Astrocyte of the cerebellum (primary cell): ENCODE data around the gene TMEM74B.

Experiments used
- DNase-seq: peaks from one replicate; pipeline ENCODE4 v3.0.0-alpha.2; 2011; ENCODE audit warnings: low read depth
- H3K4me3 ChIP-seq: 2 replicates; pipeline ENCODE4 v1.5.1; 2011; ENCODE audit warnings: mild to moderate bottlenecking, low read depth, low read length, moderate library complexity
- CTCF ChIP-seq: IDR thresholded peaks from 2 replicates; pipeline ENCODE4 v1.5.1; 2012; ENCODE audit warnings: low read length, low read depth, moderate library complexity, mild to moderate bottlenecking; ENCODE audit errors: missing control alignments
- in situ Hi-C: cut with HindIII; loops from 2 replicates; pipeline ENCODE4 v1.10.0; 2017; ENCODE audit warnings: low sequenced_read_pairs

TMEM74B gene

GRCh38 chr20:1204113-1204512, 19.3 kb upstream of the TMEM74B start:
- no peak for TF ChIP-seq CTCF
- H3K4me3 ChIP-seq = no peak overlapping the region
- in situ Hi-C loops = no loop called here
- no peak for DNase-seq

- in situ Hi-C loops = no loop called here
- TF ChIP-seq CTCF = no peak
- H3K4me3 ChIP-seq = no peak overlapping the region
- no peak for DNase-seq
Measured at GRCh38 chr20:1203630-1204029, 18.8 kb upstream of the TMEM74B start.

GRCh38 chr20:1202762-1203504, 18.2 kb upstream of the TMEM74B start, which contains the start of gene C20orf202:
TSS of gene C20orf202 (plus strand) at chr20:1203454. CDS start at chr20:1203586, 132 bp downstream.
- TF ChIP-seq CTCF = no peak
- in situ Hi-C loops = no loop called here
- DNase-seq = no peak
- H3K4me3 ChIP-seq = no peak within 1 kb of the TSS

GRCh38 chr20:1199964-1200363, 15.2 kb upstream of the TMEM74B start:
- DNase-seq = no peak
- no peak overlapping the region for H3K4me3 ChIP-seq
- in situ Hi-C loops = no loop called here
- TF ChIP-seq CTCF = no peak

GRCh38 chr20:1199212-1199873, 14.6 kb upstream of the TMEM74B start:
- in situ Hi-C loops = no loop called here
- TF ChIP-seq CTCF = no peak

GRCh38 chr20:1198751-1199150, 14.0 kb upstream of the TMEM74B start:
- no peak for TF ChIP-seq CTCF
- in situ Hi-C loops = no loop called here
- no peak overlapping the region for H3K4me3 ChIP-seq
- DNase-seq = no peak

More at GRCh38 chr20:1199212-1199873, 14.6 kb upstream of the TMEM74B start:
- DNase-seq = no peak
- H3K4me3 ChIP-seq = no peak overlapping the region
